Measurements from ENCODE around the gene MIOS.

MIOS gene

DNA sequence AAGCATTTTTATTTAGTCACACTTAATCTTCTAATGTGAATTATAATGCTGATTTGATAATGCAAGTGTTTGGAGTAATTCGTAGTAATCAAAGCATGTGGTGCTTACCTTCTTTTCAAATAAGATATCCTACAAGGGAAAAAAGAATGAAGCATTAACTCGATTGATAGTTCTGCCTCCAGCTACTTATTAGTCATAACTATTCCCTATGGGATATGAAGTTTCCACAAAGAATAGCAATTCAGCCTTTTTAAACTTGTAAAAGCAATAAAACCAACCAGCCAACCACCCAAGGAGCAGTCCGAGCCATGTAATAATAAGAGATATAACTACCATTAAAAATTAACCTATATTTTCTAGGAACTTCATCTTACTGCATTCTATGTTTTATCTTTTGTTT is 42.6 kb upstream of the MIOS start:
- no peak overlapping the region for H3K4me3 ChIP-seq (ENCODE audit: low read depth, low read length)
- DNase-seq (ENCODE audit: low read depth), result no peak
- TF ChIP-seq, protein P1, sequence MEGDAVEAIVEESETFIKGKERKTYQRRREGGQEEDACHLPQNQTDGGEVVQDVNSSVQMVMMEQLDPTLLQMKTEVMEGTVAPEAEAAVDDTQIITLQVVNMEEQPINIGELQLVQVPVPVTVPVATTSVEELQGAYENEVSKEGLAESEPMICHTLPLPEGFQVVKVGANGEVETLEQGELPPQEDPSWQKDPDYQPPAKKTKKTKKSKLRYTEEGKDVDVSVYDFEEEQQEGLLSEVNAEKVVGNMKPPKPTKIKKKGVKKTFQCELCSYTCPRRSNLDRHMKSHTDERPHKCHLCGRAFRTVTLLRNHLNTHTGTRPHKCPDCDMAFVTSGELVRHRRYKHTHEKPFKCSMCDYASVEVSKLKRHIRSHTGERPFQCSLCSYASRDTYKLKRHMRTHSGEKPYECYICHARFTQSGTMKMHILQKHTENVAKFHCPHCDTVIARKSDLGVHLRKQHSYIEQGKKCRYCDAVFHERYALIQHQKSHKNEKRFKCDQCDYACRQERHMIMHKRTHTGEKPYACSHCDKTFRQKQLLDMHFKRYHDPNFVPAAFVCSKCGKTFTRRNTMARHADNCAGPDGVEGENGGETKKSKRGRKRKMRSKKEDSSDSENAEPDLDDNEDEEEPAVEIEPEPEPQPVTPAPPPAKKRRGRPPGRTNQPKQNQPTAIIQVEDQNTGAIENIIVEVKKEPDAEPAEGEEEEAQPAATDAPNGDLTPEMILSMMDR (IDR thresholded peaks at IDR 0.05; ENCODE audit: low read depth, low read length, missing control alignments), result no peak

DNA sequence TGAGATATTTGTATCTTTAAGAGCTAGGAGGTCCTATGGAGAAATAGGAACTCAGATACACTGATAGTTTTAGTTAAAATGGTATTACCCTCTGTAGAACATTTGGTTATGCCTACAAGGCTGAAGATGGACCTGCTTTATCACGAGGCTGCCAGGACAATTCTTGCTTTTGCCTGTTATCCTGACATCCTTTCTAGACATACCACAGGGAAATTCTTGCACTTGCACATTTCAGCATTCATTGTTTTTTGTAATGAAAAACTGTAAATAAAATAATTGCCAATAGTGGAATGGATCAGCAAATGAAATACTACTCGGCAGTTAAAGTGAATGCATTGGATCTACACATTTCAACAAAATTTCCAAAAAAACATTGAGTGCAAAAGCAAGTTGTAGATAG is 40.7 kb upstream of the MIOS start:
- TF ChIP-seq, protein P1 (IDR thresholded peaks at IDR 0.05; ENCODE audit: low read depth, low read length, missing control alignments), result no peak
- DNase-seq (ENCODE audit: low read depth), result no peak
- no peak overlapping the region for H3K4me3 ChIP-seq (ENCODE audit: low read depth, low read length)

DNA sequence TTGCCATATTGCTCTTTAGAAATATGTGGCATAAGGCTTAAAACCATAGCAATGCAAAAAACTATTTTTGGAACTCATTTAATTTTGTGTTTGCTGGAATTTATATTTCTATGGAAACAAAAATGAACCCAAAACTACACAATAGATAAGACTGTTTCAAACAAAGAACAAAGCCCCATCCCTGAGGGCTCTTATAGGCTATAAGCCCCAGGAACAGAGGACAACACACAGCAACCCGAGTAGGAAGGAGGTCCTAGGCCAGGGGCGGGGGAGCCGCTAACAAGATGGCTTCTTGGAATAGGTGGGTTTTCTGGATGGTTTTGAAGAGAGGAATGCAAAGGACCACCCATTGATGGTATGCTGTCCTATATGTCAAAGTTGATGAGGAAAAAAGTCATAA is 39.6 kb upstream of the MIOS start:
- TF ChIP-seq, protein P1 (IDR thresholded peaks at IDR 0.05; ENCODE audit: low read depth, low read length, missing control alignments), result no peak
- no peak for DNase-seq (ENCODE audit: low read depth)
- no peak overlapping the region for H3K4me3 ChIP-seq (ENCODE audit: low read depth, low read length)

DNA sequence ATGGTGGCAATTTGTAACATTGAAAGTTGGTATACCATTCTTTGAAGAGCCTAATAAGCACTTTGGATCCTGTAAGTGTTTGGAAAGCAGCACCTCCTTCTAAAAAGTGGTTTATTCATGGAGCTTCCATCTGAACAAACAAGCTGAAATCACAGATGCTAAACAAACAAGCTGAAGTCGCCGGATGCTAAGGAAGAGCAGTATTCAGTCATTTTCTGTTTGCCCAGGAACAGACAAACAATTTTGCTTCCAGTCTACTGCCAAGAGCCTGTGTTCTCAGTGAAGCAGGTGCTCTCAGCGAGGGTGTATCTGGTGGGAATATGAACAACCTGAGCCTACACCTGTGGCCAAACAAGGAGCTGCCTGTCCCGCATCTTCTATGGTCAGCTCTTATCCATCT is 37.4 kb upstream of the MIOS start:
- no peak for DNase-seq (ENCODE audit: low read depth)
- TF ChIP-seq, protein P1 (IDR thresholded peaks at IDR 0.05; ENCODE audit: low read depth, low read length, missing control alignments), result no peak
- H3K4me3 ChIP-seq (ENCODE audit: low read depth, low read length), result no peak overlapping the region

DNA sequence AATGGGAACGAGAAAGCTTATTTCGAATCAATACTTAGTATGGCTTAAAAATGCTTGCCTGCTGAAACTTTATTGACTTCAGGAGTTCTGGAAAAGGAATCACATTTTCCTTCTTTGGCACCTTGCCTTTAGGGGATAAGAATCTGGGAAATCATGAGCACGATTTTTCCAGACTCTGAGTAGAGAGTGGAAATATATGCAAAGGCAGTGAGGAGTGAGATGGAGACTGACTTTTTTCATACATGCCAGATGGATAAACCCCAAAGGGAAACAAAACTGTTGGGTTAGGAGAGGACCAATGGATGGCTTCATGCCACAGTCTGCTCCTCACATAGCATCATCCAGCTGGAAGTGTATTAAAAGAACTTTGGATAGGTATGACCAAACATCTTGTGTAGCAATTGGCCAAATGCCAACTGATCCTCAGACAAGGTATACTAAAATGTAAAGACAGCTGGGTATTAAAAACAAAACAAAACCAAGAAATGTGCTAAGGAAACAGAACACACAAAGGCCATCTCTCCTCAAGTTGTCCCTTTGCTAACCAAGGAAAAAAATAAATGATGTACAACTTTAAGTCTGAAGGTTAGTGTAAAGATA is 32.8 kb upstream of the MIOS start:
- no peak overlapping the region for H3K4me3 ChIP-seq (ENCODE audit: low read depth, low read length)
- no peak for DNase-seq (ENCODE audit: low read depth)
- TF ChIP-seq, protein P1 (IDR thresholded peaks at IDR 0.05; ENCODE audit: low read depth, low read length, missing control alignments), result no peak

DNA sequence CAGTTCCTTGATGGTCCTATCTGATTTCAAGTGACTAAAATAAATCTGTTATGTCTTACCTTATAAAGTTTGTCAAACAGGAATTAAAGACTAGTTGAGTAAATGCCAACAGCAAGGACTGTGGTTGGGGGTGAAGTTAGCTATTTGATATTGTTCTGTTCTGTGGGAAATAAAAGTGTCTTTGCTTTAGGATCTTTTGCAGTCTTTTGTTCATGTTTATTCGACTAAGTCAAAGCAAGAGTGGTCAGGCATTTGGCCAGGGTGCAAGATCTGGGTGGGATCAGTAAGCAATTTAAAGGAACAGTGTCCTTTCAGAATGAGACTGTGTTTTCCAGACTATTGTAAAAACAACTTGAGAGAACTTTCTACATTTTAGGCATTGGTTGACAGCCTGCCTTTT is 31.0 kb upstream of the MIOS start, which contains the start of gene COL28A1:
TSS of gene COL28A1 (minus strand) at position 183 of the 400 bp plus-strand sequence. CDS start 2,998 bp downstream, outside the sequence.
- TF ChIP-seq, protein P1 (IDR thresholded peaks at IDR 0.05; ENCODE audit: low read depth, low read length, missing control alignments), result no peak
- DNase-seq (ENCODE audit: low read depth), result no peak

DNA sequence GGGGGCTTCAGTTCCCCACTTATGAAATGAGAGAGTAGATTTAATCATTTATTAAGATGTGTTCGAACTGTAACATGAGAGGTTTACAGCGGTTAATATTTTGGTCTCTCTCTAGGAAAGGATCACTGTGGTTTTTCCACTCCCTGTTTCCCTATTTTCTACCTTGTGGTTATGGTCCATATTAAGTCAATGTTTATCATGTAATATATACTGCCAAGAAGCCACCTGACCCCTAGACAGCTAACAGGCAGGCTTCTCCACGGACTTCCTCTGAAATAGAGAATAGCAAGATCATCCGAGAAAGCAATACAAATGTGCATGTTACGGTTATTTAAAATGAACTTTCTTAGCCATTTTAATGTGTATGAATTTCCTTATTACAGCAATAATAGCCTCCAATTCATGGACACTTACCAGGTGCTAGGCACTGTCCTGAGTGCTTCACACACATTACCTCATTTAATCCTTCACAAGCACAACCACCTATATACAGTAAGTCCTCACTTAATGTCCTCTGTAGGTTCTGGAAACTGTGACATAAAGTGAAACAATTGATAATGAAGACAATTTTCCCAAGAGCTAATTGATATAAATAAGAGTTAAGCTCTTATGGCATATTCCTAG is 30.2 kb upstream of the MIOS start:
- no peak for DNase-seq (ENCODE audit: low read depth)
- H3K4me3 ChIP-seq (ENCODE audit: low read depth, low read length), result no peak overlapping the region
- TF ChIP-seq, protein P1 (IDR thresholded peaks at IDR 0.05; ENCODE audit: low read depth, low read length, missing control alignments), result no peak

More for the DNA sequence above, 31.0 kb upstream of the MIOS start, which contains the start of gene COL28A1:
- H3K4me3 ChIP-seq (ENCODE audit: low read depth, low read length), result no peak within 1 kb of the TSS

Measured in GM12864 (cell line).